HG03575 (cell line): ENCODE data around the gene TRIM23.
A peak's percentile ranks its signal among the peaks of the same experiment; 100 is the strongest.
"Not testable (repeated sequence)": the region's sequence is repeated elsewhere in the genome, so short reads cannot be mapped to it uniquely, and the experiment has no call there.

ENCODE experiments used
- ATAC-seq: cut with Tn5 transposase; IDR thresholded peaks from one replicate; pipeline ENCODE4 v1.9.1; 2021; ENCODE audit not compliant: unreplicated experiment, insufficient number of reproducible peaks, low FRiP score; ENCODE audit errors: extremely low read depth

Gene TRIM23

GRCh38 chr5:65624025-65624570, at the start of gene TRIM23:
TRIM23 (minus strand) TSS chr5:65624333; CDS start chr5:65624274, 59 bp downstream.
- ATAC-seq = peak; percentile 68

- no peak for ATAC-seq
These were observed 48.7 kb upstream of the TRIM23 start for GRCh38 chr5:65672796-65673195.

GRCh38 chr5:65668696-65669095, 44.6 kb upstream of the TRIM23 start:
- no peak for ATAC-seq

- ATAC-seq = no peak
These were observed 39.8 kb upstream of the TRIM23 start for GRCh38 chr5:65663804-65664521.

- no peak for ATAC-seq
These were observed 30.6 kb upstream of the TRIM23 start for GRCh38 chr5:65654713-65655112.

GRCh38 chr5:65651144-65651543, 27.0 kb upstream of the TRIM23 start:
- no peak for ATAC-seq

- ATAC-seq = no peak
These were observed 23.8 kb upstream of the TRIM23 start for GRCh38 chr5:65647941-65648340.

GRCh38 chr5:65646938-65647337, 22.8 kb upstream of the TRIM23 start:
- no peak for ATAC-seq

GRCh38 chr5:65640240-65640639, 16.1 kb upstream of the TRIM23 start:
- ATAC-seq = no peak

GRCh38 chr5:65630981-65631380, 6.8 kb upstream of the TRIM23 start:
- ATAC-seq = no peak

GRCh38 chr5:65625743-65626142, 1.6 kb upstream of the TRIM23 start:
- no peak for ATAC-seq

- peak; percentile 31 for ATAC-seq
These were observed 730 bp upstream of the TRIM23 start, which contains the start of the genes SHLD3 and TRAPPC13 for GRCh38 chr5:65624571-65625555. SHLD3 (plus strand) TSS chr5:65625027; CDS start chr5:65629588, 4,561 bp downstream. TRAPPC13 (plus strand) TSS chr5:65625027; CDS start chr5:65625061, 34 bp downstream.

- no peak for ATAC-seq
These were observed 651 bp downstream of the TRIM23 start for GRCh38 chr5:65623482-65623881.

GRCh38 chr5:65621961-65622360, 2.2 kb downstream of the TRIM23 start:
- ATAC-seq = not testable (repeated sequence)

- no peak for ATAC-seq
These were observed 4.1 kb downstream of the TRIM23 start for GRCh38 chr5:65620021-65620420.

GRCh38 chr5:65612298-65612907, 11.7 kb downstream of the TRIM23 start:
- ATAC-seq = no peak

- no peak for ATAC-seq
These were observed 12.6 kb downstream of the TRIM23 start for GRCh38 chr5:65611524-65611923.

GRCh38 chr5:65601761-65602160, 22.4 kb downstream of the TRIM23 start:
- not testable (repeated sequence) for ATAC-seq

GRCh38 chr5:65588694-65589093, 35.4 kb downstream of the TRIM23 start:
- no peak for ATAC-seq
